ENCODE data around the gene ATP6V1A.
A peak's percentile ranks its signal among the peaks of the same experiment; 100 is the strongest.

Gene ATP6V1A

DNA sequence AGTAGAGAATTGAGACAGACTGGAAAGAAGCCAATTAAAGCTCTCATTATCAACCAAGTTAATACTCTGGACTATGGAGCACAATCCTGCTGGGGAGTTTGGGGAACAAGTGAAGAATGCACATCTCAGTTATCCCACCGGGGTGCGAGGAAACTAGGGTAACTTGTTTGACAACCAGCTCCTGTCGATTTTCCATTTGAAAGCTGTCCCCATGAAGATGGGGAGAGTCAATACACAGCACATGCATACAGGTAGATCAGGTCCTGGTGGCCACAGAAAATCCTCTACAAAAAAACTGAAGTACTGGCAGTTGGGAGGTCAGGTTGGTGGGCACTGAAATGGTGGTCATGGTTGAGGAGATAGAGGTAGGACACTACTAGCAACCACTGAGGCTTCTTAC is 66.0 kb downstream of the ATP6V1A start:
- no peak overlapping the region for H3K4me2 ChIP-seq (ENCODE audit: low read length)
- H3K9me3 ChIP-seq (ENCODE audit: control insufficient read depth, insufficient read depth, low read length) = no peaks in the 10 kb centered on the region
- H3K4me1 ChIP-seq (ENCODE audit: control insufficient read depth, low read length) = no peaks in the 10 kb centered on the region
- no peaks in the 10 kb centered on the region for H3K27me3 ChIP-seq (ENCODE audit: control insufficient read depth, low read length)
- TF ChIP-seq, protein P1, sequence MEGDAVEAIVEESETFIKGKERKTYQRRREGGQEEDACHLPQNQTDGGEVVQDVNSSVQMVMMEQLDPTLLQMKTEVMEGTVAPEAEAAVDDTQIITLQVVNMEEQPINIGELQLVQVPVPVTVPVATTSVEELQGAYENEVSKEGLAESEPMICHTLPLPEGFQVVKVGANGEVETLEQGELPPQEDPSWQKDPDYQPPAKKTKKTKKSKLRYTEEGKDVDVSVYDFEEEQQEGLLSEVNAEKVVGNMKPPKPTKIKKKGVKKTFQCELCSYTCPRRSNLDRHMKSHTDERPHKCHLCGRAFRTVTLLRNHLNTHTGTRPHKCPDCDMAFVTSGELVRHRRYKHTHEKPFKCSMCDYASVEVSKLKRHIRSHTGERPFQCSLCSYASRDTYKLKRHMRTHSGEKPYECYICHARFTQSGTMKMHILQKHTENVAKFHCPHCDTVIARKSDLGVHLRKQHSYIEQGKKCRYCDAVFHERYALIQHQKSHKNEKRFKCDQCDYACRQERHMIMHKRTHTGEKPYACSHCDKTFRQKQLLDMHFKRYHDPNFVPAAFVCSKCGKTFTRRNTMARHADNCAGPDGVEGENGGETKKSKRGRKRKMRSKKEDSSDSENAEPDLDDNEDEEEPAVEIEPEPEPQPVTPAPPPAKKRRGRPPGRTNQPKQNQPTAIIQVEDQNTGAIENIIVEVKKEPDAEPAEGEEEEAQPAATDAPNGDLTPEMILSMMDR (IDR thresholded peaks at IDR 0.05; ENCODE audit: low read depth, low read length, poor library complexity, severe bottlenecking) = no peak
- TF ChIP-seq EZH2phosphoT487 (IDR thresholded peaks at IDR 0.05; ENCODE audit: borderline replicate concordance, low read length) = no peak
- no peaks in the 10 kb centered on the region for H3K9me2 ChIP-seq (replicated peaks; ENCODE audit: control insufficient read depth, low read length)
- peaks cover 7% of the 10 kb centered on the region; the same call in 1 of the 2 replicates for H3K36me3 ChIP-seq (ENCODE audit: control insufficient read depth, low read length)
- no peak overlapping the region for H3K27ac ChIP-seq (ENCODE audit: low read depth, low read length)
- H4K20me1 ChIP-seq (ENCODE audit: control insufficient read depth, insufficient read depth, low read depth, low read length) = no peaks in the 10 kb centered on the region
- H3K4me3 ChIP-seq (ENCODE audit: low read length) = no peak overlapping the region
- H3F3A ChIP-seq (ENCODE audit: control insufficient read depth, insufficient read depth) = 0 out of 2 replicates have a peak, but pooled peaks cover 2% of the 10 kb centered on the region
- no peaks in the 10 kb centered on the region for H3K79me2 ChIP-seq (ENCODE audit: control insufficient read depth, low read length)

DNA sequence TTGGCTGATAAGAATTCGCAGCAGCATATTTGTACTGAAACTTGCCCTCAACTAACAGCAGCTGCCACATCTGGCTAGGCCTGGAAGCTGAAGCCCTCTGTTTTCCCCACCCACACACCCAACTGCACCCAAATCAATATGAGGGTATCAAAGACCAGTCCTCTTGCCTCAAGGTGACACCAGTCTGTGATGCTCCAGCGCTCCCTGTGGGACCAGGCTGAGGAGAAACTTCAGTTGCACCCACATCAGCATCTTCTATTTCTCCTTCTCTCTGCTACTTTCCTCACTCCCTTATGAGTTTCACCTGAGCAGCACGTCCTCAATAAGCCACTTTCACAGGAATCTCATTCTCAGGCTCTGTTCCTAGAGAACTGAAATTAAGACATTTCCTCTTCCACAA is 73.0 kb downstream of the ATP6V1A start:
- no peaks in the 10 kb centered on the region for H3K27me3 ChIP-seq (ENCODE audit: control insufficient read depth, low read length)
- no peaks in the 10 kb centered on the region for H3K9me3 ChIP-seq (ENCODE audit: control insufficient read depth, insufficient read depth, low read length)
- H4K20me1 ChIP-seq (ENCODE audit: control insufficient read depth, insufficient read depth, low read depth, low read length) = no peaks in the 10 kb centered on the region
- no peak overlapping the region for H3K4me3 ChIP-seq (ENCODE audit: low read length)
- TF ChIP-seq, protein P1 (IDR thresholded peaks at IDR 0.05; ENCODE audit: low read depth, low read length, poor library complexity, severe bottlenecking) = no peak
- no peak for TF ChIP-seq EZH2phosphoT487 (IDR thresholded peaks at IDR 0.05; ENCODE audit: borderline replicate concordance, low read length)
- peaks cover 1% of the 10 kb centered on the region; the same call in 1 of the 2 replicates for H3K4me1 ChIP-seq (ENCODE audit: control insufficient read depth, low read length)
- no peak overlapping the region for H3K4me2 ChIP-seq (ENCODE audit: low read length)
- H3K27ac ChIP-seq (ENCODE audit: low read depth, low read length) = no peak overlapping the region
- H3K36me3 ChIP-seq (ENCODE audit: control insufficient read depth, low read length) = no peaks in the 10 kb centered on the region
- no peaks in the 10 kb centered on the region for H3F3A ChIP-seq (ENCODE audit: control insufficient read depth, insufficient read depth)
- no peaks in the 10 kb centered on the region for H3K79me2 ChIP-seq (ENCODE audit: control insufficient read depth, low read length)
- H3K9me2 ChIP-seq (replicated peaks; ENCODE audit: control insufficient read depth, low read length) = no peaks in the 10 kb centered on the region

- H3K27ac ChIP-seq (ENCODE audit: low read depth, low read length) = no peak overlapping the region
- no peaks in the 10 kb centered on the region for H3K27me3 ChIP-seq (ENCODE audit: control insufficient read depth, low read length)
- H3K36me3 ChIP-seq (ENCODE audit: control insufficient read depth, low read length) = no peaks in the 10 kb centered on the region
- H3K9me2 ChIP-seq (replicated peaks; ENCODE audit: control insufficient read depth, low read length) = no peaks in the 10 kb centered on the region
- H4K20me1 ChIP-seq (ENCODE audit: control insufficient read depth, insufficient read depth, low read depth, low read length) = no peaks in the 10 kb centered on the region
- H3K4me2 ChIP-seq (ENCODE audit: low read length) = no peak overlapping the region
- H3K79me2 ChIP-seq (ENCODE audit: control insufficient read depth, low read length) = no peaks in the 10 kb centered on the region
- no peak overlapping the region for H3K4me3 ChIP-seq (ENCODE audit: low read length)
- peaks cover 23% of the 10 kb centered on the region for H3K4me1 ChIP-seq (ENCODE audit: control insufficient read depth, low read length)
- TF ChIP-seq, protein P1 (IDR thresholded peaks at IDR 0.05; ENCODE audit: low read depth, low read length, poor library complexity, severe bottlenecking) = peak; percentile 33
- TF ChIP-seq EZH2phosphoT487 (IDR thresholded peaks at IDR 0.05; ENCODE audit: borderline replicate concordance, low read length) = no peak
- no peaks in the 10 kb centered on the region for H3K9me3 ChIP-seq (ENCODE audit: control insufficient read depth, insufficient read depth, low read length)
- no peaks in the 10 kb centered on the region for H3F3A ChIP-seq (ENCODE audit: control insufficient read depth, insufficient read depth)
These were observed 78.3 kb downstream of the ATP6V1A start for GRCh38 chr3:113825090-113825489.
